Mucosa of stomach (tissue), 1 donor: Measurements from ENCODE around the gene SPATA21.

Source experiments
- H3K27me3 ChIP-seq: one replicate; pipeline ENCODE4 v1.7.0; 2013; ENCODE audit warnings: mild to moderate bottlenecking, low read length; ENCODE audit not compliant: control insufficient read depth, insufficient read depth
- H3K36me3 ChIP-seq: one replicate; pipeline ENCODE4 v1.7.0; 2013; ENCODE audit warnings: low read length; ENCODE audit not compliant: control insufficient read depth, insufficient read depth
- H3K4me1 ChIP-seq: one replicate; pipeline ENCODE4 v1.7.0; 2013; ENCODE audit warnings: mild to moderate bottlenecking, low read length; ENCODE audit not compliant: control insufficient read depth, insufficient read depth
- H3K4me3 ChIP-seq: one replicate; pipeline ENCODE4 v1.7.0; 2013; ENCODE audit warnings: low read length
- H3K9ac ChIP-seq: one replicate; pipeline ENCODE4 v1.7.0; 2013; ENCODE audit warnings: mild to moderate bottlenecking, low read length, moderate library complexity
- H3K9me3 ChIP-seq: one replicate; pipeline ENCODE4 v1.7.0; 2013; ENCODE audit warnings: mild to moderate bottlenecking, low read length, moderate library complexity; ENCODE audit not compliant: control insufficient read depth
- donor health status: Pancreatic carcinoma.

Gene SPATA21

GRCh38 chr1:16434007-16434406 lies 3.2 kb downstream of the SPATA21 start:
- no peaks in the 10 kb centered on the region for H3K36me3 ChIP-seq
- H3K4me3 ChIP-seq: no peak overlapping the region
- no peaks in the 10 kb centered on the region for H3K9me3 ChIP-seq
- H3K4me1 ChIP-seq: no peaks in the 10 kb centered on the region
- no peaks in the 10 kb centered on the region for H3K27me3 ChIP-seq
- no peak overlapping the region for H3K9ac ChIP-seq

- Histone ChIP-seq H3K4me3 (no peak overlapping the region), H3K36me3 (no peaks in the 10 kb centered on the region), H3K9ac (no peak overlapping the region), H3K9me3 (no peaks in the 10 kb centered on the region), H3K27me3 (no peaks in the 10 kb centered on the region), H3K4me1 (no peaks in the 10 kb centered on the region)
Measured at GRCh38 chr1:16433030-16433429, 4.2 kb downstream of the SPATA21 start.

GRCh38 chr1:16430606-16431005 lies 6.6 kb downstream of the SPATA21 start:
- Histone ChIP-seq H3K36me3 (no peaks in the 10 kb centered on the region), H3K4me1 (no peaks in the 10 kb centered on the region), H3K4me3 (no peak overlapping the region), H3K27me3 (no peaks in the 10 kb centered on the region), H3K9ac (no peak overlapping the region), H3K9me3 (no peaks in the 10 kb centered on the region)

GRCh38 chr1:16425125-16426025 lies 11.8 kb downstream of the SPATA21 start:
- Histone ChIP-seq H3K4me3 (no peak overlapping the region), H3K9me3 (no peaks in the 10 kb centered on the region), H3K27me3 (no peaks in the 10 kb centered on the region), H3K36me3 (no peaks in the 10 kb centered on the region), H3K9ac (no peak overlapping the region), H3K4me1 (no peaks in the 10 kb centered on the region)

- H3K9me3 ChIP-seq: no peaks in the 10 kb centered on the region
- no peaks in the 10 kb centered on the region for H3K27me3 ChIP-seq
- H3K4me1 ChIP-seq: no peaks in the 10 kb centered on the region
- H3K36me3 ChIP-seq: no peaks in the 10 kb centered on the region
- no peak overlapping the region for H3K4me3 ChIP-seq
- no peak overlapping the region for H3K9ac ChIP-seq
Measured at GRCh38 chr1:16422041-16422440, 15.2 kb downstream of the SPATA21 start.

GRCh38 chr1:16421201-16421600 lies 16.0 kb downstream of the SPATA21 start:
- Histone ChIP-seq H3K4me1 (no peaks in the 10 kb centered on the region), H3K36me3 (no peaks in the 10 kb centered on the region), H3K4me3 (no peak overlapping the region), H3K9me3 (no peaks in the 10 kb centered on the region), H3K27me3 (no peaks in the 10 kb centered on the region), H3K9ac (no peak overlapping the region)

GRCh38 chr1:16420424-16421118 lies 16.7 kb downstream of the SPATA21 start:
- H3K4me1 ChIP-seq: no peaks in the 10 kb centered on the region
- H3K36me3 ChIP-seq: no peaks in the 10 kb centered on the region
- H3K4me3 ChIP-seq: no peak overlapping the region
- no peak overlapping the region for H3K9ac ChIP-seq
- H3K27me3 ChIP-seq: no peaks in the 10 kb centered on the region
- no peaks in the 10 kb centered on the region for H3K9me3 ChIP-seq

GRCh38 chr1:16418823-16419425 lies 18.3 kb downstream of the SPATA21 start:
- H3K9ac ChIP-seq: no peak overlapping the region
- H3K9me3 ChIP-seq: no peaks in the 10 kb centered on the region
- no peaks in the 10 kb centered on the region for H3K4me1 ChIP-seq
- H3K27me3 ChIP-seq: no peaks in the 10 kb centered on the region
- H3K4me3 ChIP-seq: no peak overlapping the region
- H3K36me3 ChIP-seq: no peaks in the 10 kb centered on the region

- Histone ChIP-seq H3K27me3 (no peaks in the 10 kb centered on the region), H3K36me3 (no peaks in the 10 kb centered on the region), H3K9ac (no peak overlapping the region), H3K4me1 (no peaks in the 10 kb centered on the region), H3K4me3 (no peak overlapping the region), H3K9me3 (no peaks in the 10 kb centered on the region)
Measured at GRCh38 chr1:16413191-16413590, 24.0 kb downstream of the SPATA21 start.

GRCh38 chr1:16410803-16411202 lies 26.4 kb downstream of the SPATA21 start:
- no peaks in the 10 kb centered on the region for H3K27me3 ChIP-seq
- no peak overlapping the region for H3K4me3 ChIP-seq
- no peaks in the 10 kb centered on the region for H3K4me1 ChIP-seq
- no peak overlapping the region for H3K9ac ChIP-seq
- H3K9me3 ChIP-seq: no peaks in the 10 kb centered on the region
- H3K36me3 ChIP-seq: no peaks in the 10 kb centered on the region

- no peaks in the 10 kb centered on the region for H3K27me3 ChIP-seq
- no peak overlapping the region for H3K9ac ChIP-seq
- H3K4me1 ChIP-seq: no peaks in the 10 kb centered on the region
- no peaks in the 10 kb centered on the region for H3K9me3 ChIP-seq
- H3K4me3 ChIP-seq: no peak overlapping the region
- no peaks in the 10 kb centered on the region for H3K36me3 ChIP-seq
Measured at GRCh38 chr1:16409536-16410152, 27.6 kb downstream of the SPATA21 start.

- no peak overlapping the region for H3K9ac ChIP-seq
- H3K36me3 ChIP-seq: no peaks in the 10 kb centered on the region
Measured at GRCh38 chr1:16406868-16407267, 30.4 kb downstream of the SPATA21 start.

More at GRCh38 chr1:16406868-16407267, 30.4 kb downstream of the SPATA21 start:
- no peak overlapping the region for H3K4me3 ChIP-seq
- no peaks in the 10 kb centered on the region for H3K9me3 ChIP-seq
- no peaks in the 10 kb centered on the region for H3K4me1 ChIP-seq
- no peaks in the 10 kb centered on the region for H3K27me3 ChIP-seq
